ENCODE measurements around the gene ACMSD.

The ACMSD gene

DNA sequence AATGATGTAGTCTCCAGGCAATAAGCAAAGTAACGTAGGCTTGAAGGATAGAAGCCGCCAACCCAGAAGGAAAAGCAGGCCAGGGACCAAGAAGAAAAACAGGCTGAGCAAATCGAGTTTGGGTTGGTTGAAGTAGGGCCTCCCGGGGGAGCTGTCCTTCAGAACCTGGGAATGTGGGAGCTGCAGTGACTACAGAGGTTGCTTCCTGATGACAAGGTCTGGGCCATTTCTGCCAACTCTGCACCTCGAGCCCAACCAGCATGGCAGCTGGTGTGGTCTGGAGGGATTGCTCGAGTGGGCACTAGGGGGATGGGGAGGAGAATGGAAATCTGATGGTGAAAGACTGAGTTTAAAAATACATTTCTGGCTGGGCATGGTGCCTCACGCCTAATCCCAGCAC lies 14.1 kb downstream of the ACMSD start:
- H3K27me3 ChIP-seq = no peaks in the 10 kb centered on the region
- no peaks in the 10 kb centered on the region for H3K36me3 ChIP-seq
- H3K4me1 ChIP-seq (ENCODE audit: control insufficient read depth in 1 of 2, insufficient read depth in 1 of 2, low read depth in 1 of 2, low read length in 1 of 2) = no peaks in the 10 kb centered on the region

DNA sequence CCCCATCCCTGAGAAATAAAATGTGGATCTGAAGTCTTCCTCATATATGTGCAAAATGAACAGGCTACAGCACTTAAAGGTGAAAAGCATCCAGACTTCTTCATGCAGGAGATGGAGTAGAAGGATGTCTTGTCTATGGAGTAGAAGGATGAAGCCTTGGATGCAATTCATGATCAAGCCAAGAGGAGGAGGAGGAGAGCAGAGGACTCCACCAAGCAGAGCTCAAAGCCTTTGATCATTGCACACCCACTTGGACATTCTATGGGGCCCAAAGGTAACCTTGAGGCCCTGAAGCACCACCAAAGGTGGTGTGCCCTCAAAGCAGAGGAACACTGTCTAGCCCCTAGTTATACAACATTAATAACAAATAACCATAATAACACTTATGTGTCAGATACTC lies 17.3 kb downstream of the ACMSD start:
- H3K27ac ChIP-seq = no peak overlapping the region
- no peaks in the 10 kb centered on the region for H3K27me3 ChIP-seq
- TF ChIP-seq, protein P1, sequence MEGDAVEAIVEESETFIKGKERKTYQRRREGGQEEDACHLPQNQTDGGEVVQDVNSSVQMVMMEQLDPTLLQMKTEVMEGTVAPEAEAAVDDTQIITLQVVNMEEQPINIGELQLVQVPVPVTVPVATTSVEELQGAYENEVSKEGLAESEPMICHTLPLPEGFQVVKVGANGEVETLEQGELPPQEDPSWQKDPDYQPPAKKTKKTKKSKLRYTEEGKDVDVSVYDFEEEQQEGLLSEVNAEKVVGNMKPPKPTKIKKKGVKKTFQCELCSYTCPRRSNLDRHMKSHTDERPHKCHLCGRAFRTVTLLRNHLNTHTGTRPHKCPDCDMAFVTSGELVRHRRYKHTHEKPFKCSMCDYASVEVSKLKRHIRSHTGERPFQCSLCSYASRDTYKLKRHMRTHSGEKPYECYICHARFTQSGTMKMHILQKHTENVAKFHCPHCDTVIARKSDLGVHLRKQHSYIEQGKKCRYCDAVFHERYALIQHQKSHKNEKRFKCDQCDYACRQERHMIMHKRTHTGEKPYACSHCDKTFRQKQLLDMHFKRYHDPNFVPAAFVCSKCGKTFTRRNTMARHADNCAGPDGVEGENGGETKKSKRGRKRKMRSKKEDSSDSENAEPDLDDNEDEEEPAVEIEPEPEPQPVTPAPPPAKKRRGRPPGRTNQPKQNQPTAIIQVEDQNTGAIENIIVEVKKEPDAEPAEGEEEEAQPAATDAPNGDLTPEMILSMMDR (IDR thresholded peaks at IDR 0.05) = no peak
- no peaks in the 10 kb centered on the region for H3K4me1 ChIP-seq (ENCODE audit: control insufficient read depth in 1 of 2, insufficient read depth in 1 of 2, low read depth in 1 of 2, low read length in 1 of 2)
- no peak overlapping the region for H3K4me3 ChIP-seq (ENCODE audit: low read depth in 1 of 2, low read length in 1 of 2)
- no peaks in the 10 kb centered on the region for H3K9me3 ChIP-seq
- no peaks in the 10 kb centered on the region for H3K36me3 ChIP-seq

More for the DNA sequence above, 14.1 kb downstream of the ACMSD start:
- H3K9me3 ChIP-seq = no peaks in the 10 kb centered on the region
- H3K27ac ChIP-seq = no peak overlapping the region
- H3K4me3 ChIP-seq (ENCODE audit: low read depth in 1 of 2, low read length in 1 of 2) = no peak overlapping the region
- TF ChIP-seq, protein P1 (IDR thresholded peaks at IDR 0.05) = no peak

DNA sequence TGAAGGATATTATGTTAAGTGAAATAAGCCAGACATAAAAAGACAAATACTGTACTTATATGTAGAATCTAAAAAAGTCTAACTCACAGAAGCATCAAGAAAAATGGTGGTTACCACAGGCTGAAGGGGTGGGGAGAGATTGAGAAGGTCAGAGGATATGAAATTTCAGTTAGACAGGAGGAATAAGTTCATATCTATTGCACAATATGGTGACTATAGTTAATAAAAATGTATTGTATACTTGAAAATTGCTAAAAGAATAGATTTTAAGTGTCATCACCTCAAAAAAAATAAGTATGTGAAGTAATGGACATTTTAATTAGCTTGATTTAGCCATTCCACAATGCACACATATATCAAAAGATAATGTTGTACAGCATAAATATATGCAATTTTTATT lies 19.8 kb downstream of the ACMSD start:
- H3K36me3 ChIP-seq = no peaks in the 10 kb centered on the region
- no peaks in the 10 kb centered on the region for H3K9me3 ChIP-seq

DNA sequence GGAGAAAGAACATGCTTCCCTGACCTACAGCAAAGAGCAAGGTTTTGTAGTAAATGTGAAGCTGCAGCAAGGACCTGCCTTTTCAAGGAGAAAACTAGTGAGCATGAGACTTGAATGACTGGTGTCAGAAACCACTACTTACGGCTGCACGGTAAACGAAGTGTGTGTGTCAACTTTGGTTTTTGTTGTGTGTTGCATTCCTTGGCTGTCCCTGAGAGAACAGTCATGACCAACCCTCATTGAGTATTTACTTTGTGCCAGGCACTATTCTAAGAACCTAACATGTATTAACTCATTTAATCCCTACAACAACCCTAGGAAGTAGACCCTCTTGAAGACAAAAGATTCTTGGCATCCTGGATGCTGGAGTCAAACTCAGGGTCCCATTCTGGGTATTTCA lies 22.8 kb downstream of the ACMSD start:
- H3K27ac ChIP-seq = no peak overlapping the region
- H3K9me3 ChIP-seq = no peaks in the 10 kb centered on the region
- no peak overlapping the region for H3K4me3 ChIP-seq (ENCODE audit: low read depth in 1 of 2, low read length in 1 of 2)
- TF ChIP-seq, protein P1 (IDR thresholded peaks at IDR 0.05) = no peak
- no peaks in the 10 kb centered on the region for H3K4me1 ChIP-seq (ENCODE audit: control insufficient read depth in 1 of 2, insufficient read depth in 1 of 2, low read depth in 1 of 2, low read length in 1 of 2)
- no peaks in the 10 kb centered on the region for H3K36me3 ChIP-seq
- no peaks in the 10 kb centered on the region for H3K27me3 ChIP-seq

More for the DNA sequence above, 19.8 kb downstream of the ACMSD start:
- Histone ChIP-seq H3K4me3 (ENCODE audit: low read depth in 1 of 2, low read length in 1 of 2) (no peak overlapping the region), H3K27ac (no peak overlapping the region), H3K27me3 (no peaks in the 10 kb centered on the region), H3K4me1 (ENCODE audit: control insufficient read depth in 1 of 2, insufficient read depth in 1 of 2, low read depth in 1 of 2, low read length in 1 of 2) (no peaks in the 10 kb centered on the region)
- TF ChIP-seq, protein P1 (IDR thresholded peaks at IDR 0.05) = no peak

DNA sequence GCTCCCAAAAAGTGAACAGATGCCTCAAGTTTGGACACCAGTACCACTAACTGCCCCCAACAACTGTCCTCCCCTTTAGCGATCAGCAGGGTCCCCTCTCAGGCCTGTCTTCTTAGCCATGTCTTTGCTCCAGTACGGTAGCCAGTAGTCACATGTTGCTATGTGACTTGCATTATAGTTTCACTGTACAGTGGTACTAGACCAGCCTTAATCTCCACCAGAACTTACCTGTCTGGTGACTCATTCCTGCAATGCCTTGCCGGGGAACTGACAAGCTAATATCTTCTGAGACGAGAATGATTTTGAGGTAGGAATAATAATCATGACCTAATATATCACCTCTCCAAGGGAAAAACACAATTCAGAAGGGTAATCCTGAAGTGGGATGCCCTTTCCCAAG lies 23.7 kb downstream of the ACMSD start:
- Histone ChIP-seq H3K36me3 (no peaks in the 10 kb centered on the region), H3K4me3 (ENCODE audit: low read depth in 1 of 2, low read length in 1 of 2) (no peak overlapping the region), H3K4me1 (ENCODE audit: control insufficient read depth in 1 of 2, insufficient read depth in 1 of 2, low read depth in 1 of 2, low read length in 1 of 2) (no peaks in the 10 kb centered on the region), H3K9me3 (no peaks in the 10 kb centered on the region), H3K27me3 (no peaks in the 10 kb centered on the region), H3K27ac (no peak overlapping the region)
- TF ChIP-seq, protein P1 (IDR thresholded peaks at IDR 0.05) = no peak

DNA sequence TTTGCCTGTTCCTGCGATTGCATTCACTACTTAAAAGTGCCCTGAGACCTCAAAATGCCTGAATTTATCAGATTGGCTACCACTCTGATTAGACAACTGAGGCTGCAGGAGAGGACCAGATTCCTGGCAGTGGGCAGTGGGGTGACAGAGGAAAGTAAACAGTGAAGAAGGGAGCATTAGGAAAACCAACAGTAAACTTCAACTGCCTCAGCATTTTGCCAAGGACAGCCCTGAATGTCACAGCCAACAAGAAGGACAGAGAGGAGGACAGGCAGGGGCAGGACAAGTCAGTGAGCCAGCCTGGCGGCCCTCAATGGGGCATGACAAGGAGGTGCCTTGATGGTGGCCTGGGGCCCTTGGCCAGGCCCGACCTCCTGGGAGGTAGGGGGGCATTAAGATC lies 24.3 kb downstream of the ACMSD start:
- Histone ChIP-seq H3K4me1 (ENCODE audit: control insufficient read depth in 1 of 2, insufficient read depth in 1 of 2, low read depth in 1 of 2, low read length in 1 of 2) (no peaks in the 10 kb centered on the region), H3K4me3 (ENCODE audit: low read depth in 1 of 2, low read length in 1 of 2) (no peak overlapping the region)
- TF ChIP-seq, protein P1 (IDR thresholded peaks at IDR 0.05) = no peak

More for the DNA sequence above, 24.3 kb downstream of the ACMSD start:
- no peaks in the 10 kb centered on the region for H3K27me3 ChIP-seq
- H3K36me3 ChIP-seq = no peaks in the 10 kb centered on the region
- no peak overlapping the region for H3K27ac ChIP-seq
- H3K9me3 ChIP-seq = no peaks in the 10 kb centered on the region
